ENCODE measurements around the gene SH2D3A.
"Not testable (repeated sequence)": the region's sequence is repeated elsewhere in the genome, so short reads cannot be mapped to it uniquely, and the experiment has no call there.

Gene SH2D3A

DNA sequence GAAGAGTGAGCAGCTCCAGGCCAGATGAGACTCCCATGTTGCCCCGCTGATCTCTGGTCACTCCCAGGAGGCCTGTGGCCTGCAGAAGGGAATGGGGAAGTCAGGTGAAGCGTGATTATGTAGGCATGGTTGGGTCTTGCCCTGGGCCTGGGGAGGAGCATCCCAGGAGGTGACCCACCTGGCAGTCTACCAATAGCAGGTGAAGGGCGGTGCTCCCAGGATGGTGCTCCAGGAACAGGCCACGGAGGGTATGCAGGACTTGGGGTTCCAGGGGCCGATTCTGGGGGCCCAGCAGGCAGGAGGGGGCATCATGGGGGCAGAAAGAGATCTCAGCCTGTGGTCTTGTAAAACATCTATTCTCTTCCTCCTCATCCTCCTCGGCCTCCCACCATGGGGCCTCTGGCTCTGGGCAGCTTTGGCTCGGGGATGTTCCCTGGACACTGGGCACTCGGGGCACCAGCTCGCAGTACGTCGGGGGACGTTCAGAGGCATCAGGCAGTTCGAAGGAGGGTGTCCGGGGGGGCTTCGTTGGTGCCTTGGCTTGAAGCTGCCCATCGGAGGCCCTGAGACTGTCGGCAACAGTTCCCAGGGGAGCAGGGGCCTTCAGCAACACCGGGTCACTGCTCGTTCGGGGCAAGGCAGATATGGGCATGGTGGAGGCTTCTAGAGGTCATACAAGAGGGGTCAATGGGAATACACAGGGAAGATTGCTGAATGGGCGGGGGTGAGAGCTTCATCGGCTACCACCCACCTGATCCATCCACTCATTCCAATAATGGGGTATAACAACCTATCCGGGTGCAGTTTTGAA is 12.4 kb downstream of the SH2D3A start:
- no peak for DNase-seq

DNA sequence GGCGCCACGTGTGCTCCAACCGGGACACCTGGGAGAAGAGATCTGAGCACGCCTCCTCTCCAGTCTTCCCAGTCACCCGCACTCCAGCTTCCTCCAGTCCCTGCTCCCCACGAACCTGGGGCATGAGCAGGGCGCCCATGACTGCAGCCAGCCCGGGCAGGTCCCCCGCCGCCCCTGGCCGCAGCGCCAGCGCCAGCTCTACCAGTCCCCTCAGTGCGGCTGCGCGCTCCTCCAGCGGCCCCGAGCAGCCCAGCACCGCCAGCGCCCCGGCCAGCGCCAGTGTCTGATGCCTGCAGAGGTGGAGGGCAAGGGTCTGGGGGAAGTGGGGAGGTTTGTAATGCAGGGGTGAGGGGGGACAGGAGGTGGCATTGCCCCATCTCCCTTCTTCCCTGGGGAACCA is 13.1 kb downstream of the SH2D3A start:
- DNase-seq = no peak

- no peak for DNase-seq
Observed at GRCh38 chr19:6753178-6754031, 13.8 kb downstream of the SH2D3A start.

DNA sequence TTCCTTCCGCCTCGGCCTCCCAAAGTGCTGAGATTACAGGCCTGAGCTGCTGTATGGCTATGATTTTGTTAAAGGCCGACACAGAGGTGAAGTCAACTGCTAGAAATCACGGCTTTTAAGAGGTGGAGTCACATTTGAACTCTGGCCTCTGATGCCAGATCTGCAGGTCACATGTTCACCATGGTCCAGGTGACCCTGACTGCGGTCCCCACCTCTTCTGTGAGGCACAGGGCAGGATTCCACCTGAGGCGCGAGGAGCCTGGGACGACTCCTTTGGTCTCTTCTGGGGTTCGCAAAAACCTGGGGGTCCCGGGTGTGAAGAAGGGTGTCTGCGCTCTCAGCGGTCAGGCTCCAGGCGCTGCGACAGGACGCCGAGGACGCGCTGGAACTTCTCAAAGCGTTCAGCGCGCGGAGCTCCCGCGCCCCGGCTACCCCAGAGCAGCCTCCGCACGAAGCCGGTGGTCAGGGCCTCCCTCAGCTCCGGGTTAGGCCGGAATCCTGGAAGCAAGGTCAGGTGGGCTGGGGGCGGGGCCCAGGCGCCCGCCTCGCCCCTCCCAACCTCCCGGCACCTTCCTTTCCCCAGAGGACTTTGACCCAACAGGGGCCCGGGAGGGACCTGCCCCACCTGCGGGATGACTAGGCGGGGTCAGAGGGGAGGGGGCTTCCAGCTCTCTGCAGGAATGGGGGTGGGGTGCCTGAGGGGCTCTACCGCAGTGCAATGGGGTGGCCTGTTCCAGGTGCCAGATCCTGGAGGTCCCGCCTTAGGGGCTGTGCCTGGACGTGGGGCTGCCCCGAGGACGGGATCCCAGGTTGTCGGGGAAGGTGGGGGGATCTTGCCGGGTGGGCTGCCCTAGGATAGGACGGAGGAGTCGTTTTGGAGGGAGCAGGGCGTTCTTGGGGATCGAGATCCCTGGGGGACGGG is 14.7 kb downstream of the SH2D3A start:
- no peak for DNase-seq

GRCh38 chr19:6751189-6751588 is 16.0 kb downstream of the SH2D3A start:
- no peak for DNase-seq

GRCh38 chr19:6750062-6750461 is 17.2 kb downstream of the SH2D3A start:
- DNase-seq = no peak

DNA sequence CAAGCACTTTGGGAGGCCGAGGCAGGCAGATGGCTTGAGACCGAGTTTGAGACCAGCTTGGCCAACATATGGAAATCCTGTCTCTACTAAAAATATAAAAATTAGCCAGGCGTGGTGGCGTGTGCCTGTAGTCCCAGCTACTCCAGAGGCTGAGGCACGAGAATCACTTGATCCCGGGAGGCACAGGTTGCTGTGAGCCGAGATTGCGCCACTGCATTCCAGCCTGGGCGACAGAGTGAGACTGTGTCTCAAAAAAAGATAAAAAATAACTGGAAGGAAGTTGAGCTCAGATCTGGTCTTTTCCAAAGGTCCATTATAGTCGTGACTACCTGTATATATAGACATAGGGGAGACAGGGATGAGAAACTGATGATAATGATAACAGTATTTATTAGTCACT is 18.7 kb downstream of the SH2D3A start:
- not testable (repeated sequence) for DNase-seq

GRCh38 chr19:6745965-6746364 is 21.3 kb downstream of the SH2D3A start:
- no peak for DNase-seq

- DNase-seq = peak; percentile 7
Observed at GRCh38 chr19:6744381-6745301, 22.6 kb downstream of the SH2D3A start.

GRCh38 chr19:6743714-6744380 is 23.4 kb downstream of the SH2D3A start:
- DNase-seq = no peak

GRCh38 chr19:6743066-6743465 is 24.2 kb downstream of the SH2D3A start:
- DNase-seq = no peak

GRCh38 chr19:6740589-6741343 is 26.5 kb downstream of the SH2D3A start:
- peak; percentile 10 for DNase-seq

DNA sequence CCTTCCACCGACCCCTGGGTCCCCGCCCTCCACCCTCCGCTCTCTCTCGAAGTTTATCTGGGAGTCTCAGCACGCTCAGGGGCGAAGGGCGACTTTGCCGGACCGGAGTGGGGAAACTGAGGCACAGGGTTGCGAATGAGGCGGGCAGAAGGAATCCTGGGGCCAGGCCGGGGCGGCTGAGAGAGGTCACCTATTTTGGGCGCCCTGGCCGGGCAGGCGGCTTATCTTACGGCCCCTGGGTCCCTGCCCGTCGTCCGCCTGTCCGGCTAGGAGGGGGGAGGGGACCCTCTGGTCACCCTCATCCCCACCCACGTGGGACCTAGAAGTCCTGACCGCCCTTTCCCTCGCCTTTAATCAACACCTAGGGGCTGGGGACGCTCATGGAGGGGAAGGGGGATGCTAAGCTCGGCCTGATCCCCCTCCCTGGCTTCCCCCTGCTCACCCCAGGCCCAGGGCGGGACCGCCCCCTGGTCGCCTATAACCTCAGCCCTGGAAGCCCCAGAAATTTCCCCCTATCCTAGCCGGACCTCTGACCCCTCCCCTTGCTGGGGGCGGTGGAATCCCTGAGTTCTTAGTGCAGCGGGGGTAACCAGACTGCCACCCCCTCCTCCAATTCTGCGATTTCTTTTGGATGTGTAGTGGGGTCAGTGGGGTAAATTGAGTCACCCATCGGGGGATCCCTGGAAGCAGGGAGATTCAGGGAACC is 27.2 kb downstream of the SH2D3A start:
- DNase-seq = no peak

- peak; percentile 27 for DNase-seq
Observed at GRCh38 chr19:6739390-6739882, 27.8 kb downstream of the SH2D3A start, which contains the start of gene TRIP10. Gene TRIP10 (plus strand): TSS chr19:6739680. CDS start chr19:6739762, 82 bp downstream.

DNA sequence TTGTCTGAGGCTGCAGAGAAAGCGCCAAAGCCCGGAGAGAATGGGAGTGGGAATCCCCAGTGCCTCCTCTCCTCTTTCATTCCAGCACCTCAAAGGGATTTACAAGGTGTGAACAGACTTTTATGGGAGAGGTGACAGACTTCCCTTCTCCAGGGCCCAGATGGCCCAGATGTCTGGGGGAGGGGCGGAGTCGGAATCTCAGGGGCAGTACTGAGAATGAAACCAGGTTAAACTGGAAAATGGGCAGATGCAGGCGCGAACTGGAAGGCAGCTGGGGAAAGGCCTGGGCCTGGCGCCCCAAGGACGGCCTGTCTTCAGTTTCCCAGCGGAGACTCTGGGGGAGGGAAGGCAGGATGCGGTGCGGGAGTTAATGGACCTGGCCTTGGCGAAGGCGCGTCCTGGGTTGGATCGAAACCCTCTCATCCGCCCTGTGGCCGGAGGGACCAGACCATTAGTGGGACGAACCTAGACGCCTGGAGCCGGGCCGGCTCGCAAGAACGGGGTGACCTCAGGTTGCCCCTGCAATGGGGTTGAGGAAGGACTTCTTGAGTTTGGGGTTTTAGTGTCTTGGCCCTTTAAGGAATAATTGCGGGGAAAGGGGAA is 28.3 kb downstream of the SH2D3A start:
- no peak for DNase-seq

GRCh38 chr19:6737873-6738786 is 29.1 kb downstream of the SH2D3A start:
- DNase-seq = peak; percentile 40

GRCh38 chr19:6737284-6737872 is 29.9 kb downstream of the SH2D3A start, which contains the start of gene GPR108:
Gene GPR108 (minus strand): TSS chr19:6737580. CDS start chr19:6737576, 4 bp downstream.
- peak; percentile 100 for DNase-seq

Data from DMS79 treated with DMSO at 0.1 percent for 48 hours (cell line).